Measurements from ENCODE around the gene FST. TPM values are rescaled to one million over a fixed set of nuclear protein-coding genes. Genes with fewer than 3 reads are reported as not detected.

FST gene
- total and polyA plus RNA-seq, 2 of the 8 experiments (the other 6 are each of a cell fraction or from before 2014, with no cell fraction given) = 16.6 to 17.5 TPM

GRCh38 chr5:53479045-53479589 lies 1.3 kb upstream of the FST start:
- Histone ChIP-seq H3K4me3 (ENCODE audit: extremely low read depth in 1 of 4, insufficient read depth in 2 of 4, low read depth in 3 of 4, low read length in 4 of 4) (peak overlapping the region; percentile 78 to 88 (median 80)), H3K27ac (ENCODE audit: low read depth, low read length) (no peak overlapping the region), H4K20me1 (replicated peaks in 1 of 2; ENCODE audit: control insufficient read depth in 1 of 2, insufficient read depth in 2 of 2, low read length in 2 of 2) (no peaks in the 10 kb centered on the region), H4K8ac (ENCODE audit: extremely low read depth, insufficient read depth, low read length) (no peak overlapping the region), H2BK12ac (ENCODE audit: low read depth, low read length) (no peak overlapping the region), H3K79me2 (ENCODE audit: control insufficient read depth in 1 of 2, insufficient read depth in 2 of 2, low read length in 2 of 2) (peaks cover 0 to 16% of the 10 kb centered on the region in 2 experiments; a peak in 2 of 4 replicates), H3K4ac (replicated peaks; ENCODE audit: insufficient read length, low read depth, low read length) (peak overlapping the region; percentile 57), H3K23me2 (ENCODE audit: low read depth, low read length) (peaks cover 24% of the 10 kb centered on the region), H2BK20ac (ENCODE audit: low read length) (no peak overlapping the region), H2BK15ac (ENCODE audit: low read length) (no peak overlapping the region), H4K5ac (ENCODE audit: insufficient read length, low read depth, low read length) (peak overlapping the region; percentile 23), H3K14ac (ENCODE audit: insufficient read length) (no peak overlapping the region), H3K9ac (replicated peaks in 1 of 4; ENCODE audit: extremely low read depth in 1 of 4, low read depth in 3 of 4, low read length in 3 of 4) (peak overlapping the region in 1 of 4 experiments; percentile 1; a peak in 2 of 7 replicates), H3K9me3 (ENCODE audit: insufficient read depth in 2 of 2, low read depth in 1 of 2, low read length in 1 of 2) (no peaks in the 10 kb centered on the region), H4K91ac (replicated peaks; ENCODE audit: insufficient read length, low read length) (peak overlapping the region; percentile 14), H2AFZ (ENCODE audit: low read length) (0 out of 2 replicates have a peak overlapping the region, but pooled peaks have one; percentile 63), H3K27me3 (replicated peaks in 1 of 4; ENCODE audit: control insufficient read depth in 3 of 4, extremely low read depth in 1 of 4, insufficient read depth in 3 of 4, low read length in 3 of 4) (no peaks in the 10 kb centered on the region), H3K79me1 (ENCODE audit: low read depth, low read length) (peaks cover 2% of the 10 kb centered on the region), H2BK120ac (replicated peaks; ENCODE audit: low read depth, low read length) (no peak overlapping the region), H3K23ac (ENCODE audit: insufficient read length) (no peak overlapping the region), H3K18ac (ENCODE audit: extremely low read depth, low read length) (peak overlapping the region; percentile 71), H2AK5ac (ENCODE audit: low read depth, low read length) (no peak overlapping the region), H3K56ac (replicated peaks; ENCODE audit: insufficient read length, low read depth, low read length) (no peak overlapping the region), H2BK5ac (ENCODE audit: low read depth, low read length) (no peak overlapping the region), H3K4me2 (ENCODE audit: insufficient read depth in 1 of 2, low read depth in 2 of 2, low read length in 2 of 2) (peak overlapping the region; percentile 66 to 89), H3K36me3 (ENCODE audit: control insufficient read depth in 2 of 4, insufficient read depth in 4 of 4, low read length in 3 of 4) (peaks cover 6 to 12% (median 7%) of the 10 kb centered on the region in 4 experiments; a peak in 7 of 8 replicates), H3K4me1 (replicated peaks in 1 of 4; ENCODE audit: control insufficient read depth in 3 of 4, insufficient read depth in 4 of 4, low read length in 3 of 4) (peaks cover 0 to 4% (median 1%) of the 10 kb centered on the region in 4 experiments; a peak in 5 of 7 replicates)
- 3% methylated on average over 12 of the region's 15 CpGs; no CpG with 5 or more reads in 1 of the 2 experiments for WGBS, 2 experiments (ENCODE audit: extremely low coverage in 1 of 2, insufficient coverage in 1 of 2, insufficient read length in 1 of 2, insufficient replicate concordance in 2 of 2, low coverage in 1 of 2, low lambda C conversion rate in 2 of 2, missing lambda C conversion rate in 1 of 2)
- CTCF ChIA-PET (ENCODE audit: partially characterized antibody) = interaction anchor here (0.6 kb wide), 2 partner anchors 22 to 359 kb away, joined by 3 to 4 read pairs; no protein-coding TSS in a partner anchor
- FAIRE-seq (no peak), DNase-seq (ENCODE audit: low read depth in 1 of 2, low spot score in 2 of 2) (no peak)
- POLR2A ChIA-PET (ENCODE audit: partially characterized antibody) = no interaction called here
- no peak for TF ChIP-seq MAX (IDR thresholded peaks at IDR 0.05)
- 0 out of 2 replicates have a peak, but pooled peaks have one; percentile 3 for TF ChIP-seq RBBP5 (IDR thresholded peaks at IDR 0.05; ENCODE audit: borderline replicate concordance, low read depth, low read length)
- TF ChIP-seq SP2 (IDR thresholded peaks at IDR 0.05; ENCODE audit: low read length) = no peak
- no peak for TF ChIP-seq ATF2 (IDR thresholded peaks at IDR 0.05; ENCODE audit: low read length)
- no peak for TF ChIP-seq CHD2 (IDR thresholded peaks at IDR 0.05; ENCODE audit: low read length)
- TF ChIP-seq HDAC6 (IDR thresholded peaks at IDR 0.05; ENCODE audit: low read depth, low read length) = no peak
- TF ChIP-seq TBP (IDR thresholded peaks at IDR 0.05; ENCODE audit: low read depth, low read length) = no peak
- no peak for TF ChIP-seq SIRT6 (IDR thresholded peaks at IDR 0.05; ENCODE audit: low read length)
- no peak for TF ChIP-seq EGR1 (IDR thresholded peaks at IDR 0.05; ENCODE audit: borderline replicate concordance, low read depth, low read length)
- no peak for TF ChIP-seq RXRA (IDR thresholded peaks at IDR 0.05; ENCODE audit: insufficient read depth, low read depth, low read length)
- no peak for TF ChIP-seq JUND (IDR thresholded peaks at IDR 0.05; ENCODE audit: low read length)
- TF ChIP-seq CEBPB (IDR thresholded peaks at IDR 0.05; ENCODE audit: low read depth, low read length) = 0 out of 2 replicates have a peak, but pooled peaks have one; percentile 48
